ENCODE results near the gene EBP. TPM values are rescaled to one million over a fixed set of nuclear protein-coding genes. Genes with fewer than 3 reads are reported as not detected.

Gene EBP
- total RNA-seq, 1 donor from 2014 or later: 66.0 TPM

- Histone ChIP-seq H3K27ac (ENCODE audit: low read depth, low read length) (peak overlapping the region; percentile 73), H2AFZ (ENCODE audit: low read depth, low read length) (peak overlapping the region; percentile 60)
- FAIRE-seq: no peak
These were observed 18.4 kb downstream of the EBP start for GRCh38 chrX:48540028-48540375.

GRCh38 chrX:48540480-48540879, 18.9 kb downstream of the EBP start:
- H3K9me3 ChIP-seq (ENCODE audit: insufficient read depth, low read depth, low read length): no peaks in the 10 kb centered on the region
- peak overlapping the region; percentile 86 for H3K4me2 ChIP-seq (ENCODE audit: low read length)
- no peak overlapping the region for H3K27ac ChIP-seq (ENCODE audit: low read depth, low read length)
- DNase-seq (ENCODE audit: low read depth): no peak
- H4K20me1 ChIP-seq (ENCODE audit: insufficient read depth, low read length): peaks cover 6% of the 10 kb centered on the region
- Mint-ChIP-seq H3K4me3 (ENCODE audit: unreplicated experiment) (peak overlapping the region; percentile 93), H3K9me3 (ENCODE audit: unreplicated experiment) (no peaks in the 10 kb centered on the region), H3K27me3 (ENCODE audit: low read depth, unreplicated experiment) (no peaks in the 10 kb centered on the region), H3K36me3 (ENCODE audit: low read depth, unreplicated experiment) (no peaks in the 10 kb centered on the region), H3K27ac (ENCODE audit: unreplicated experiment) (peak overlapping the region; percentile 87), H3K4me1 (ENCODE audit: low read depth, unreplicated experiment) (peaks cover 8% of the 10 kb centered on the region)
- no peak for FAIRE-seq
- peaks cover 6% of the 10 kb centered on the region for H3K4me1 ChIP-seq (ENCODE audit: insufficient read depth, low read length)
- H3K27me3 ChIP-seq (ENCODE audit: insufficient read depth, low read length): no peaks in the 10 kb centered on the region
- no peaks in the 10 kb centered on the region for H3K36me3 ChIP-seq (ENCODE audit: insufficient read depth, low read length)
- peak overlapping the region; percentile 90 for H3K9ac ChIP-seq (ENCODE audit: low read length)
- H3K4me3 ChIP-seq (ENCODE audit: insufficient read depth, low read depth, low read length): peak overlapping the region; percentile 71
- TF ChIP-seq CTCF (IDR thresholded peaks at IDR 0.05; ENCODE audit: insufficient read depth, low read depth, low read length): no peak
- TF ChIP-seq EZH2 (IDR thresholded peaks at IDR 0.05; ENCODE audit: insufficient read depth, low read length): no peak
- H3K79me2 ChIP-seq (ENCODE audit: insufficient read depth, low read length): peaks cover 22% of the 10 kb centered on the region
- no peak overlapping the region for H2AFZ ChIP-seq (ENCODE audit: low read depth, low read length)

More at GRCh38 chrX:48540028-48540375, 18.4 kb downstream of the EBP start:
- Mint-ChIP-seq H3K36me3 (ENCODE audit: low read depth, unreplicated experiment) (no peaks in the 10 kb centered on the region), H3K9me3 (ENCODE audit: unreplicated experiment) (no peaks in the 10 kb centered on the region), H3K4me1 (ENCODE audit: low read depth, unreplicated experiment) (peaks cover 8% of the 10 kb centered on the region), H3K27ac (ENCODE audit: unreplicated experiment) (peak overlapping the region; percentile 6), H3K27me3 (ENCODE audit: low read depth, unreplicated experiment) (no peaks in the 10 kb centered on the region), H3K4me3 (ENCODE audit: unreplicated experiment) (peak overlapping the region; percentile 93)
- H3K79me2 ChIP-seq (ENCODE audit: insufficient read depth, low read length): peaks cover 22% of the 10 kb centered on the region
- H4K20me1 ChIP-seq (ENCODE audit: insufficient read depth, low read length): peaks cover 6% of the 10 kb centered on the region
- H3K4me1 ChIP-seq (ENCODE audit: insufficient read depth, low read length): peaks cover 6% of the 10 kb centered on the region
- no peak for DNase-seq (ENCODE audit: low read depth)
- no peaks in the 10 kb centered on the region for H3K27me3 ChIP-seq (ENCODE audit: insufficient read depth, low read length)
- H3K9me3 ChIP-seq (ENCODE audit: insufficient read depth, low read depth, low read length): no peaks in the 10 kb centered on the region
- no peak for TF ChIP-seq CTCF (IDR thresholded peaks at IDR 0.05; ENCODE audit: insufficient read depth, low read depth, low read length)
- TF ChIP-seq EZH2 (IDR thresholded peaks at IDR 0.05; ENCODE audit: insufficient read depth, low read length): no peak
- H3K9ac ChIP-seq (ENCODE audit: low read length): peak overlapping the region; percentile 90
- H3K4me3 ChIP-seq (ENCODE audit: insufficient read depth, low read depth, low read length): peak overlapping the region; percentile 71
- H3K4me2 ChIP-seq (ENCODE audit: low read length): peak overlapping the region; percentile 86
- no peaks in the 10 kb centered on the region for H3K36me3 ChIP-seq (ENCODE audit: insufficient read depth, low read length)

- Histone ChIP-seq H3K9me3 (ENCODE audit: insufficient read depth, low read depth, low read length) (no peaks in the 10 kb centered on the region), H3K79me2 (ENCODE audit: insufficient read depth, low read length) (peaks cover 22% of the 10 kb centered on the region), H4K20me1 (ENCODE audit: insufficient read depth, low read length) (peaks cover 6% of the 10 kb centered on the region), H3K4me3 (ENCODE audit: insufficient read depth, low read depth, low read length) (no peak overlapping the region), H3K9ac (ENCODE audit: low read length) (no peak overlapping the region), H2AFZ (ENCODE audit: low read depth, low read length) (no peak overlapping the region), H3K27ac (ENCODE audit: low read depth, low read length) (no peak overlapping the region), H3K27me3 (ENCODE audit: insufficient read depth, low read length) (no peaks in the 10 kb centered on the region), H3K4me2 (ENCODE audit: low read length) (peak overlapping the region; percentile 86), H3K4me1 (ENCODE audit: insufficient read depth, low read length) (peaks cover 6% of the 10 kb centered on the region), H3K36me3 (ENCODE audit: insufficient read depth, low read length) (no peaks in the 10 kb centered on the region)
- H3K4me1 Mint-ChIP-seq (ENCODE audit: low read depth, unreplicated experiment): peaks cover 8% of the 10 kb centered on the region
- TF ChIP-seq CTCF (IDR thresholded peaks at IDR 0.05; ENCODE audit: insufficient read depth, low read depth, low read length): no peak
- no peak for TF ChIP-seq EZH2 (IDR thresholded peaks at IDR 0.05; ENCODE audit: insufficient read depth, low read length)
- DNase-seq (ENCODE audit: low read depth): no peak
- H3K4me3 Mint-ChIP-seq (ENCODE audit: unreplicated experiment): no peak overlapping the region
- H3K27me3 Mint-ChIP-seq (ENCODE audit: low read depth, unreplicated experiment): no peaks in the 10 kb centered on the region
- H3K36me3 Mint-ChIP-seq (ENCODE audit: low read depth, unreplicated experiment): no peaks in the 10 kb centered on the region
- H3K27ac Mint-ChIP-seq (ENCODE audit: unreplicated experiment): no peak overlapping the region
- H3K9me3 Mint-ChIP-seq (ENCODE audit: unreplicated experiment): no peaks in the 10 kb centered on the region
- FAIRE-seq: no peak
These were observed 19.7 kb downstream of the EBP start for GRCh38 chrX:48541140-48541814.
